ENCODE measurements around the gene SPDYE6. TPM values are rescaled to one million over a fixed set of nuclear protein-coding genes. Genes with fewer than 3 reads are reported as not detected.
"Not testable (repeated sequence)": the region's sequence is repeated elsewhere in the genome, so short reads cannot be mapped to it uniquely, and the experiment has no call there.

The SPDYE6 gene
- total and polyA plus RNA-seq, 2 donors (not counting 1 experiment from before 2014, with no cell fraction given), result not detected

DNA sequence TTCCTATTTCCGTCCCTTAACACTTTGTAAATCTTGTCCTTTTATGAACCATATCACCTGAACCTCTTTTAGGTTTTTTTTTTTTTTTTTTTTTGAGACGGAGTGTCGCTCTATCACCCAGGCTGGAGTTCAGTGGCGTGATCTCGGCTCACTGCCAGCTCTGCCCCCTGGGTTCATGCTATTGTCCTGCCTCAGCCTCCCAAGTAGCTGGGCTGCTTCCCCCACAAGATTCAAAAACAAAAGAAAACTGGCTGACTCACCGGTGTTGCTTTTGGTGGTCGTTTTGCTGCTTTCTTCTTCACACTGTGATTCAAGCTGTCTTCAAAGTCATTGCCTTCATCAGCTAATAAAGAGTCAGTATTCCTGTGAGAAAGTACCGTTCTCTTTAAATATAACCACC lies 24.6 kb upstream of the SPDYE6 start:
- DNase-seq; H3K27me3 Mint-ChIP-seq; H3K4me3 ChIP-seq (ENCODE audit: control extremely low read depth in 1 of 5, extremely low read depth in 1 of 5, insufficient read depth in 1 of 5, low read depth in 2 of 5, low read length in 4 of 5); H2AFZ ChIP-seq (ENCODE audit: insufficient read depth, low read depth, low read length, poor library complexity, severe bottlenecking); H4K20me1 ChIP-seq (ENCODE audit: control insufficient read depth, insufficient read depth, low read length, poor library complexity, severe bottlenecking); H3K4me2 ChIP-seq (replicated peaks; ENCODE audit: low read depth, low read length, poor library complexity, severe bottlenecking); H3K4me1 ChIP-seq (ENCODE audit: control insufficient read depth in 2 of 2, insufficient read depth in 2 of 2, low read length in 2 of 2); H3K27ac ChIP-seq (ENCODE audit: low read length in 2 of 2); H3K27ac Mint-ChIP-seq; H3K9me3 Mint-ChIP-seq (ENCODE audit: insufficient read depth); H3K4me1 Mint-ChIP-seq; H3K79me2 ChIP-seq (ENCODE audit: control insufficient read depth, insufficient read depth, low read length); intact Hi-C loops (cut with micrococcal nuclease); H3K27me3 ChIP-seq (replicated peaks in 1 of 4; ENCODE audit: control extremely low read depth in 1 of 4, control insufficient read depth in 3 of 4, insufficient read depth in 4 of 4, low read length in 3 of 4); H3K4me3 Mint-ChIP-seq; H3K9ac ChIP-seq (ENCODE audit: low read length); ATAC-seq (ENCODE audit: low read depth); H3K9me3 ChIP-seq (ENCODE audit: control extremely low read depth in 1 of 3, control insufficient read depth in 2 of 3, insufficient read depth in 1 of 3, low read length in 2 of 3): not testable (repeated sequence)
- H3K36me3 ChIP-seq (replicated peaks in 1 of 2; ENCODE audit: control extremely low read depth in 1 of 2, control insufficient read depth in 1 of 2, extremely low read depth in 1 of 2, insufficient read depth in 2 of 2, low read length in 1 of 2), result peaks cover 3 to 31% of the 10 kb centered on the region in 2 experiments
- ChIA-PET CTCF (interaction anchor here (0.8 kb wide), 1 partner anchor 102 kb away, joined by 3 read pairs; no protein-coding TSS in a partner anchor), POLR2A (interaction anchor here (0.7 kb wide), 1 partner anchor 76 kb away, joined by 3 read pairs; no protein-coding TSS in a partner anchor)
- WGBS (ENCODE audit: insufficient coverage), result 100% methylated on average over 5 of the region's 8 CpGs

DNA sequence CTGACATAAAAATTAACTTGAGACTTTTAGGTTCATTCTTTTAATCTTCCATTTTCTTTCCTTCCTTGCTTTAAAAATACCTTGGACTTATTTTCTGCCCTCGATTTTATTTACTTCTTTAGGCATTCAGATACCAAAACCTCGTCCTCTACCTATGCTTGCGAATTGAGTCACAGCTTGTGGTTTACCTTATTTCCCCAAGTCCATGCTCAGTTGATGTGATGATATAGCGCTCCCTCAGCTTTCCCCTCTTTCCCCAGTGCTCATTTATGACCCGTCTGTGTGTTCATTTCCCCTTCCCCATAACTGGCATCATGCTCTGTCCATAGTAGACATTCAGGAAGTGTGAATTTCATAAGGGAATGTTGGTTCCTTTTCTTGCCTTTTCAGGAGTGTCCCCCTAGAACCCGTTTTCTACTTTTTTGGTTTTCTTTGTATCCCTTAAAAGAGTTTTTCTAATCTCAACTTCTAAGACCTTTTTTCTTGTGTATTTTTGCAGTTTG lies 20.8 kb upstream of the SPDYE6 start:
- H4K20me1 ChIP-seq (ENCODE audit: control insufficient read depth, insufficient read depth, low read length, poor library complexity, severe bottlenecking), result no peaks in the 10 kb centered on the region
- POLR2A ChIA-PET, result no interaction called here
- H3K36me3 ChIP-seq (replicated peaks in 1 of 2; ENCODE audit: control extremely low read depth in 1 of 2, control insufficient read depth in 1 of 2, extremely low read depth in 1 of 2, insufficient read depth in 2 of 2, low read length in 1 of 2), result peaks cover 0 to 30% of the 10 kb centered on the region in 2 experiments
- no peaks in the 10 kb centered on the region for H3K9me3 ChIP-seq (ENCODE audit: control extremely low read depth in 1 of 3, control insufficient read depth in 2 of 3, insufficient read depth in 1 of 3, low read length in 2 of 3)
- ATAC-seq (ENCODE audit: low read depth), result no peak
- Mint-ChIP-seq H3K27me3 (no peaks in the 10 kb centered on the region), H3K27ac (no peak overlapping the region), H3K4me3 (no peak overlapping the region), H3K4me1 (peaks cover 3% of the 10 kb centered on the region), H3K9me3 (ENCODE audit: insufficient read depth) (no peaks in the 10 kb centered on the region)
- CTCF ChIA-PET, result no interaction called here
- H3K27me3 ChIP-seq (replicated peaks in 1 of 4; ENCODE audit: control extremely low read depth in 1 of 4, control insufficient read depth in 3 of 4, insufficient read depth in 4 of 4, low read length in 3 of 4), result no peaks in the 10 kb centered on the region
- no peak for DNase-seq
- H3K27ac ChIP-seq (ENCODE audit: low read length in 2 of 2), result no peak overlapping the region
- H2AFZ ChIP-seq (ENCODE audit: insufficient read depth, low read depth, low read length, poor library complexity, severe bottlenecking), result no peak overlapping the region
- H3K4me1 ChIP-seq (ENCODE audit: control insufficient read depth in 2 of 2, insufficient read depth in 2 of 2, low read length in 2 of 2), result no peaks in the 10 kb centered on the region
- H3K4me3 ChIP-seq (ENCODE audit: control extremely low read depth in 1 of 5, extremely low read depth in 1 of 5, insufficient read depth in 1 of 5, low read depth in 2 of 5, low read length in 4 of 5), result no peak overlapping the region
- WGBS (ENCODE audit: insufficient coverage), result 92% methylated on average over 3 of the region's 6 CpGs
- H3K4me2 ChIP-seq (replicated peaks; ENCODE audit: low read depth, low read length, poor library complexity, severe bottlenecking), result no peak overlapping the region
- TF ChIP-seq, protein P1, sequence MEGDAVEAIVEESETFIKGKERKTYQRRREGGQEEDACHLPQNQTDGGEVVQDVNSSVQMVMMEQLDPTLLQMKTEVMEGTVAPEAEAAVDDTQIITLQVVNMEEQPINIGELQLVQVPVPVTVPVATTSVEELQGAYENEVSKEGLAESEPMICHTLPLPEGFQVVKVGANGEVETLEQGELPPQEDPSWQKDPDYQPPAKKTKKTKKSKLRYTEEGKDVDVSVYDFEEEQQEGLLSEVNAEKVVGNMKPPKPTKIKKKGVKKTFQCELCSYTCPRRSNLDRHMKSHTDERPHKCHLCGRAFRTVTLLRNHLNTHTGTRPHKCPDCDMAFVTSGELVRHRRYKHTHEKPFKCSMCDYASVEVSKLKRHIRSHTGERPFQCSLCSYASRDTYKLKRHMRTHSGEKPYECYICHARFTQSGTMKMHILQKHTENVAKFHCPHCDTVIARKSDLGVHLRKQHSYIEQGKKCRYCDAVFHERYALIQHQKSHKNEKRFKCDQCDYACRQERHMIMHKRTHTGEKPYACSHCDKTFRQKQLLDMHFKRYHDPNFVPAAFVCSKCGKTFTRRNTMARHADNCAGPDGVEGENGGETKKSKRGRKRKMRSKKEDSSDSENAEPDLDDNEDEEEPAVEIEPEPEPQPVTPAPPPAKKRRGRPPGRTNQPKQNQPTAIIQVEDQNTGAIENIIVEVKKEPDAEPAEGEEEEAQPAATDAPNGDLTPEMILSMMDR (IDR thresholded peaks at IDR 0.05), result no peak
- TF ChIP-seq EZH2 (IDR thresholded peaks at IDR 0.05; ENCODE audit: borderline replicate concordance, insufficient read depth, low read depth, low read length, poor library complexity, severe bottlenecking), result no peak
- H3K79me2 ChIP-seq (ENCODE audit: control insufficient read depth, insufficient read depth, low read length), result peaks cover 21% of the 10 kb centered on the region
- H3K9ac ChIP-seq (ENCODE audit: low read length), result no peak overlapping the region
- intact Hi-C loops (cut with micrococcal nuclease), result no loop called here

DNA sequence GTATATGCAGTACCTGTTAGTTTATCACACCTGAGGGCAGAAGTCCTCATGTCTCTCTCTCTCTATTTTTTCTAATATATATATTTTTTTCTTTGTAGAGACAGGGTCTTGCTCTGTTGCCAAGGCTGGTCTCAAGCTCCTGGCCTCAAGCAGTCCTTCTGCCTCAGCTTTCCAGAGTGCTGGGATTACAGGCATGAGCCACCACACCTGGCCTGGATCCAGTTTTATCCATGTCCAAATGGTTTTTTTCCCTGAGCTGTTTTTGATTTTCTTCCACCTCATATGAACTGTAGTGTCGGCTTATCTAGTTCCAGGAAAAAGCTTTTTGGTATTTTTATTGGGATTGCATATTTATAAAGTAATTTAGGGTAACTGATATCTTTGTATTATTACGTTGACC lies 16.6 kb upstream of the SPDYE6 start:
- H3K27ac Mint-ChIP-seq; H3K27me3 Mint-ChIP-seq; H3K4me1 ChIP-seq (ENCODE audit: control insufficient read depth in 2 of 2, insufficient read depth in 2 of 2, low read length in 2 of 2); H3K9me3 ChIP-seq (ENCODE audit: control extremely low read depth in 1 of 3, control insufficient read depth in 2 of 3, insufficient read depth in 1 of 3, low read length in 2 of 3); H3K27ac ChIP-seq (ENCODE audit: low read length in 2 of 2); H3K9ac ChIP-seq (ENCODE audit: low read length); intact Hi-C loops (cut with micrococcal nuclease); H3K9me3 Mint-ChIP-seq (ENCODE audit: insufficient read depth); DNase-seq; H3K4me3 ChIP-seq (ENCODE audit: control extremely low read depth in 1 of 5, extremely low read depth in 1 of 5, insufficient read depth in 1 of 5, low read depth in 2 of 5, low read length in 4 of 5); ATAC-seq (ENCODE audit: low read depth); H4K20me1 ChIP-seq (ENCODE audit: control insufficient read depth, insufficient read depth, low read length, poor library complexity, severe bottlenecking); H2AFZ ChIP-seq (ENCODE audit: insufficient read depth, low read depth, low read length, poor library complexity, severe bottlenecking); H3K27me3 ChIP-seq (replicated peaks in 1 of 4; ENCODE audit: control extremely low read depth in 1 of 4, control insufficient read depth in 3 of 4, insufficient read depth in 4 of 4, low read length in 3 of 4); H3K4me2 ChIP-seq (replicated peaks; ENCODE audit: low read depth, low read length, poor library complexity, severe bottlenecking); CTCF ChIA-PET; POLR2A ChIA-PET; H3K4me1 Mint-ChIP-seq; H3K4me3 Mint-ChIP-seq: not testable (repeated sequence)
- no CpG with 5 or more reads among the region's 2 CpGs for WGBS (ENCODE audit: insufficient coverage)
- Histone ChIP-seq H3K36me3 (replicated peaks in 1 of 2; ENCODE audit: control extremely low read depth in 1 of 2, control insufficient read depth in 1 of 2, extremely low read depth in 1 of 2, insufficient read depth in 2 of 2, low read length in 1 of 2) (peaks cover 0 to 19% of the 10 kb centered on the region in 2 experiments), H3K79me2 (ENCODE audit: control insufficient read depth, insufficient read depth, low read length) (peaks cover 23% of the 10 kb centered on the region)

Measured in B cell (primary cell).